Islet precursor cell (in vitro differentiated cells): ENCODE results near the gene NSUN3.
"Not testable (repeated sequence)": the region's sequence is repeated elsewhere in the genome, so short reads cannot be mapped to it uniquely, and the experiment has no call there.

Source experiments
- DNase-seq: peaks from one replicate; pipeline ENCODE4 v3.0.0-alpha.2; 2018

The NSUN3 gene

DNA sequence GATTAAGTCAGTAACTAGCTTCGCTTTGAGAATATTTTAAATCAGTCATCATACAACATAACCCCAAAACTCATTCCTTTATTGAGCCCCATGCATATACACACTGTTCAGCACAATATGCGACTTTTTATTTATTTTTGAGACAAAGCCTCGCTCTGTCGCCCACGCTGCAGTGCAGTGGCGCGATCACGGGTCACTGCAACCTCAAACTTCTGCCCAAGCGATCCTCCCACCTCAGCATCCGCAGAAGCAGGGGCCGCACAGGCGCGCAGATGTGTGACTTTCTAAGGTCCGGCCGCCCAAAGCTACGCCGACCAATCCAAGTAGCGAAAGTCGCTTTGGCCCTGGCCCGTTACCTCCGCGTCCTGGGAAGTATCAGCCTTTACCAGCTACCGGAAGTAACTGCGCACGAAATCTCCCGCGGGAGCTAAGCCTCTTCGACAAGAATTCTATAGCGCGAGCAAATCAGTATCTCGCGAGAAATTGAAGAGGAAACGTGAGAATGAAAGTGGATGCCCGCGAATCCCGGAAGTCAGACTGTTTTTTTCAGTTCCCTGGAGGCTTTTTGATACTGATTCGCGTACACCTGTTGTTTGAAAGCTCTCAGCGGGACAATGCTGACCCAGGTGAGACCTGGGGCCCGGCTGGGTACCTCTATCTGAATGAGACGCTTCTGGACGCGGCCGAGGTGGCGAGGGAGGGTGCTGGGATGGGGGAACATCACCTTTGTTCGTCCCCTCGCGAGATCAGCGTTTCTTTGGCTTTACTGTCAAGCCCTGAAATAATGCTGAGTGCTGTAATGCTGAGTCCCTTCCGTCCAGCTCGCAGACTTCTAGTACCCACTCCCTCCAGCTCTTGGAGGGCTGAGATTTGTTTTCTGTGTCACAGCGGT is at the start of gene NSUN3, which contains the start of gene DHFR2:
Gene NSUN3 (plus strand): TSS at position 549 of the 892 bp plus-strand sequence. CDS start 66 bp downstream, at position 615.
Gene DHFR2 (minus strand): TSS at position 404 of the 892 bp plus-strand sequence. CDS start 1,405 bp downstream, outside the sequence.
- DNase-seq, result peak; percentile 98

DNA sequence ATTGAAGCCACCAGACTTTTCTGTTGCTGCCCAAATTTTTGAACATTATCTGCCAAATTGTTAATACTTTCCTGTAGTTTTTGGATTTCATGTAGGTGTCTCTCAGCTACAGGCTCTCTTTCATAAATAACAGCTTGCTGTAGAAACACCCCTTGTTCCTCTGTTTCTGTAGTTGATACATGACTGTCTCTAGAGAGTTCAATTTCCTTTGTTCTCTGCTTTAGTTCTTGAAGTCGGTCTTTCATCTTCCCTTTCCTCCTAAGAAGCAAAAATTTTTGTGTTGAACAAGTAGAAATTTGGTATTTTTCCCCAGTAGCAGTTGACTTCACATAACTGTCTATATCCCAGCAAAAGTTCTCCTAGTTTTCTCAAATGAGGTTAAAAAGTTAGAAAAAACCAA is 47.8 kb upstream of the NSUN3 start:
- DNase-seq, result no peak

DNA sequence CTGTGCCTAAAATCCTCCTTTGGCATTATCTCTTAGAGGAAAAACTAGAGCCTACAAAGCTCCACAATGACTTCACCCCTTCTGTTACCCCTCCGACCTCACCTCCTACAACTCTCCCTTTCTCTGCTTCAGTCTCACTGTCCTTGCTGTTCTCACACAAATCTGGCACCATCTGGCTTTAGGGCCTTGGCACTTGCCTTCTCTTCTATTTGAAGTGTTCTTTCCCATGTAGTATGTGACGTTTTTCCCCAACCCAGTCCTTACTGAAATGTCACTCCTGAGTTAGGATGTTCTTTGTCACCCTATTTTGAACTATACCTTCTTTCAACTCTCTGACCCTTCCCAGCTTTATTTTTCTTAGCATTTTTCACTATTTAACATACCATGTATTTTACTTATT is 43.2 kb upstream of the NSUN3 start:
- DNase-seq, result no peak

DNA sequence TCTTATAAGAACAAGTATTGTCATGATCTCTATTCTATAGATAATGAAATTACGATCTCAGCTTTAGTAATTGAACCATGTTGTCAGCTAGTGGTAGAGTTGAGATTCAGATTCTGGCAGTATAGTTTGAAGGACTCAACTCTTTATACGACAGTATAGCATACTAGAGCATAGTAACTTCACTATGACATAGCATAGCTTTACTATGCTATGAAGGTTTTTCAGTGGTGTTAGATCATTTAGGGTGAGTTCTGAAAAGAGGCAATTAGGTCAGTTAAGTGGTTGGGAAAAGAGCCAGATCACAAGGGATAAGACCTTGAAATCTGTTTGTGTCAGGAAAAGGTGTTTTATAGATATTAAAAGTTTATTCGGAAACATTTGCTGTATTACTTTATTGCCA is 42.6 kb upstream of the NSUN3 start:
- DNase-seq, result no peak

DNA sequence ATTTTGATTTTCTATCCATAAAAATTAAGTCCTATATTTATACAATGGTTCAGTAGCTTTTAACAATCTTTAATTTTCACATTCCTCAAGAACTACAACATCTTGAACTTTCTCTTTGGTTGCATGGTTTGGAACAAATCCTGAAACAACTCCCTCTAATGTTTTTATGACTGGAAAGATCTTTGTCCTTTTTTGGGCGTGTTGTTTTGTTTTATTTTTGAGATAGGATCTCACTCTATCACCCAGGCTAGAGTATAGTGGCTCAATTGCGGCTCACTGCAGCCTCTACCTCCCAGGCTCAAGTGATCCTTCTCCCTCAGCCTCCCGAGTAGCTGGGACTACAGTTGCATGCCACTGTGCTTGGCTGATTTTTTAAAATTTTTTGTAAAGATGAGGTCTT is 38.5 kb upstream of the NSUN3 start:
- DNase-seq, result no peak

DNA sequence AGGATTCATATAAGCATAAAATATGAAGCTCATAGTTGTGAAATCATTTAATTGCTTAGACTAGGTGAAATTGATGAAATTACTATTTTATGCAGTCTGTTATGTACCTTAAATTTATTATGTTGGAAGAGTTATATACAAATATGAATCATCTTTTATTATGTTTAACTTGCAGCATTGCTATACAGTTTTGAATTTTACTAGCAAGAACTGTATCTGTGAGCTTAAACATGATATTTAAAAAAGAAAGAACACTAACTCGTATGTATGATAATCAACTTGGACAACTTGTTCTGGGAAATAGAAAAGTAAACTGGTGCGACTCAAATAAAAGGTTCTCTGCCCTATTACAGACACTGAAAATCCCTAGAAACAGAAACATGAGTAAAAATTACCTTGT is 36.2 kb upstream of the NSUN3 start:
- DNase-seq, result no peak

DNA sequence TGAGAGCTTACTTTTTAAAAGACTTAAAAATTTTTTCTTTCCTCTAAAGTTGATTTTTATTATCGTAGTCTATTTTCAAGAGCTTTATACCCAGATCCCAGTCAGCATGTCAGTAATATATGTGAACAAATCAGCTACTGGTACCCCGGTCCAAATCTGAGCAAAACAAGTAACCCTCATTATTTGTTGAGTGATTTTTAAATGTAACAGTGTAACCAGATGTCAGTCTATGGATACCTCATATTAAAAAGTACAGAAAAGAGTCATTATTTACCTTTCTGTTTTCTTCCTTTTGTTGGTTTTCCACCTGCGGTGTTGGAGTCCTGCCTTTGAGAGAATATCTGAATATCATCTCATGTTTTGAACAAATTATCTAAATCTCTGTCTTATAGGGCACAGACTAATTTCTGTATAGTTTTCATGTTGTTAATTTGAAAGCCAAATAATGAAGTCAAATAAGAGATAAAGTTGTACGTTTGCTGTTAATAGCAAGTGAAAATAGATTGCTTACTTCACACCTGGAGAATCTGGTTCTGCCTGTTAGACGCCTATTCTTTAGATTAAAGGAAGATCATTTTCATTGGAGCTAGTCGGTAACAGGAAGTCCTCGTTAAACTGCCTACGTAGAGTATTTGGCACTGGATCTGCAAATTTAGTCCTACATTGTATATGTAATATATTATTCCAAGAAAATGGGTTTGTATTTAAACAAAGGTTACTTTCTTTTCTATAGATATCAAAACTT is 34.6 kb upstream of the NSUN3 start, which contains the start of gene STX19:
Gene STX19 (minus strand): TSS at position 505 of the 745 bp plus-strand sequence. CDS start 13,328 bp downstream, outside the sequence.
- no peak for DNase-seq

DNA sequence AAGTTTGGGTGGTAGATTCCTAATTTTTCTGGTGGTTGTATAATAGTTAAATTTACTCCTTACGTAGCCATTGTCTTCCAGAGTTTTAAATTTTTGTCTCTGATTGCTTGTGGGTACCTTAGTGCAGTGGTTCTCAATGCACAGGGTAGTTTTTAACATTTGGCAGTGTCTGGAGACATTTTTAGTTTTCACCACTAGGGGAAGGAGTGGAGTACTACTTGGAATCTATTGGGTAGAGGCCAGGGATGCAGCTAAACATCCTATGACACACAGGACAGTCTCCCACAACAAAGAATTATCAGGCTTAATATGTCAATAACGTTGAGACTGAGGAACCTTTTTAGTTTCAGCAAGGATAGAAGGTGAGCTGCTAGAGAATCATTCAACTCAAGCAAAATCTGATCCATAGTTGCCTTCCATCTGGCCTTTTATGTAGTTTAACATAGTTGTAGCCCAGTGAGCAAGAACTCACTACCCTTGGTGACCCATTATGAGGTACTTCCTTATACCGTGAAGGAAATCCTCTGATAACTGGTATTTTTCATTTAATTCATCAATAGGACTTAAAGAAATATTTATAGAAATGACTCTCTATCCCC is 25.9 kb upstream of the NSUN3 start:
- no peak for DNase-seq

DNA sequence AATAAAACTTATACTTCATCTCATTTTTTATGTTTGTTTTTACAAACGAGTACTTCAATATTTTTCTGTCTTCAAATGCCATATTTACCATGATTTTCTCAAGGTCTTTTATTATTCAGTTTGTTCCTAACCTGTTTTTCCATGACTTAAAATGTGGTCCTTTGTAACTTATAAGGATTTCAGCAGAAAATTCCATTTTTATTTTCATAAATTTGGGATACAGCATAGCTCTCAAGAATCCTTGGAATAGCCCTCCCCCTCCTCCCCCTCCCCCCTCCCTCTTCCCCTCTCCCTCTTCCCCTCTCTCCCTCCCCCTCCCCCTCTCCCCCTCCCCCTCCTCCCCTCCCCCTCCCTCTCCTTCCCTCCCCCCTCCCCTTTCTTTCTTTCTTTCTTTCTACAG is 19.6 kb upstream of the NSUN3 start:
- no peak for DNase-seq

DNA sequence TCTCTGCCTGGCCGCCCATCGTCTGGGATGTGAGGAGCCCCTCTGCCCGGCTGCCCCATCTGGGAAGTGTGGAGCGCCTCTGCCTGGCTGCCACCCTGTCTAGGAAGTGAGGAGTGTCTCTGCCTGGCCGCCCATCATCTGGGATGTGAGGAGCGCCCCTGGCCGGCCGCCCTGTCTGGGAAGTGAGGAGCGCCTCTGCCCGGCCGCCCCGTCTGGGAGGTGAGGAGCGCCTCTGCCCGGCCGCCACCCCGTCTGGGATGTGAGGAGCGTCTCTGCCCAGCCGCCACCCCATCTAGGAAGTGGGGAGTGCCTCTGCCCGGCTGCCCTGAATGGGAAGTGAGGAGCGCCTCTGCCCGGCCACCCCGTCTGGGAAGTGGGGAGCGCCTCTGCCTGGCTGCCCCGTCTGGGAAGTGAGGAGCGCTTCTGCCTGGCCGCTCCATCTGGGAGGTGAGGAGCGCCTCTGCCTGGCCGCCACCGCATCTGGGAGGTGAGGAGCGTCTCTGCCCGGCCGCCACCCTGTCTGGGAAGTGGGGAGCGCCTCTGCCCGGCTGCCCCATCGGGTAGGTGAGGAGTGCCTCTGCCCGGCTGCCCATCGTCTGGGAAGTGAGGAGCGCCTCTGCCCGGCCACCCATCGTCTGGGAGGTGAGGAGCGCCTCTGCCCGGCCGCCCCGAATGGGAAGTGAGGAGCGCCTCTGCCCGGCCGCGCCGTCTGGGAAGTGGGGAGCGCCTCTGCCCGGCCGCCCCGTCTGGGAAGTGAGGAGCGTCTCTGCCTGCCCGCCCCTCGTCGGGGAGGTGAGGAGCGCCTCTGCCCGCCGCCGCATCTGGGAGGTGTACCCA is 18.5 kb upstream of the NSUN3 start:
- not testable (repeated sequence) for DNase-seq

DNA sequence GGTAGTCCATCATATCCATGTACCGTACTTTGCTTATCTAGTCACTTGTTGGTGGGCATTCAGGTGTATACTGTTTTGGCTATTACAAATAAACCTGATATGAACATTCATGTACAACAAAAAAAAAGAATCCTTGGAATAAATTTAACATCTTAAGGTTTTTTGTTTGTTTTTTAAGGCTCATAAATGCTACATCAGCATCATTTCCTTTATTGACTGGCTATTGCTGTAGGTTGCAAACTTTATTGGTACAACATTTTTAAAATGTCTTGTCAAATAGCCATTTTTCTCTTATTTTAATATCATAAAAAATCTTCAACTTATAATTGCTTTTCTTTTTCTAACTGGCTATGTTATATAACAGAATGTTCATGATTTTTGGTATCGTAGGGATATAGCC is 16.3 kb upstream of the NSUN3 start:
- no peak for DNase-seq

DNA sequence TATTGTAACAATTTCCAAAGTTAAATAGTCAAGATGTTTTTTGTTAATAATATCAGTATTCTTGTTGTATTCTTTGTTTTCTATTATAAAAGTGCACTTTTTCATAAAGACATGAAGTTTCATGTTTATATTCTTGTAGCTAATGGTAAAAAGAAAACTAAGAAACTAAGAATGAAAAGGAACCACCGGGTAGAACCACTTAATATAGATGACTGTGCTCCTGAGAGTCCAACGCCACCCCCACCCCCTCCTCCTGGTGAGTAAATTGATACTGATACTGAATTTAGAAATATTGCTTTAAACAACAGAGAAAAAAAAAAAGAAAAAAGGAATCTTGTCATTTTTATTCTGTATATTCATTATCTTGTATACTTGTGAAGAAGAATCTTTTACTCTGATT is 13.6 kb upstream of the NSUN3 start:
- DNase-seq, result no peak

DNA sequence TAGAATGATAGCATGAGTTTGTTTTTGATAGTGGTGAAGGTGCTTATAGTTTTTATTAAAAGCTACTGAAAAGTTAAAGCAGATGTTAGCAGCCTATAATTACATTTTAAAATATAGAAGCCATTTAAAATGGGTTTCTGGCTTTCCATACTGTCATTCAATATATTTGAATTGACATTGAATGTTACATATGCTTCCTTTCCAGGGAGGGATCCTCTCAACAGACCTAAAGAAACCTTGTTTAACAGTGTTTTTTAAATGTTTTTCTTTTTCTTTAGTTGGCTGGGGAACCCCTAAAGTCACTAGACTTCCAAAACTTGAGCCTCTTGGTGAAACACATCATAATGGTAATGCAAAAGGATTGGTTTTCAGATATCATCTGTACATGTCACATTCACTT is 12.3 kb upstream of the NSUN3 start:
- DNase-seq, result no peak

DNA sequence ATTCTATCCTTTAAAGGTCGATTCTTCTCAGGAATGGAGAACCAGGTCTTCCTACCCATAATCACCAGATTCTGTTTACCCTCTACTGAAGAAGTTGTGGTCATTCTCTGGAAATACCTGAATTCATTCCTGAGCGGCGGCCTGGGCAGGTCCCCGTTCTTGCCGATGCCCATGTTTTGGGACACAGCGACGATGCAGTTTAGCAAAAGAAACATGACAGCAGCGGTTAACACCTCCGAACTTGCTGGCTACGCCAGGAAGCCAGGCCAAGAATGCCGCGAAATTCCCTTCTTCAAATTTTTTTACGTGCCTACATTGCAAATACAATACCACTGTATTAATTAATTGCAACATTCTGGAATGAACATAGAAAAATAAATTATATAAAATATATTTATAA is 1.6 kb upstream of the NSUN3 start:
- no peak for DNase-seq

DNA sequence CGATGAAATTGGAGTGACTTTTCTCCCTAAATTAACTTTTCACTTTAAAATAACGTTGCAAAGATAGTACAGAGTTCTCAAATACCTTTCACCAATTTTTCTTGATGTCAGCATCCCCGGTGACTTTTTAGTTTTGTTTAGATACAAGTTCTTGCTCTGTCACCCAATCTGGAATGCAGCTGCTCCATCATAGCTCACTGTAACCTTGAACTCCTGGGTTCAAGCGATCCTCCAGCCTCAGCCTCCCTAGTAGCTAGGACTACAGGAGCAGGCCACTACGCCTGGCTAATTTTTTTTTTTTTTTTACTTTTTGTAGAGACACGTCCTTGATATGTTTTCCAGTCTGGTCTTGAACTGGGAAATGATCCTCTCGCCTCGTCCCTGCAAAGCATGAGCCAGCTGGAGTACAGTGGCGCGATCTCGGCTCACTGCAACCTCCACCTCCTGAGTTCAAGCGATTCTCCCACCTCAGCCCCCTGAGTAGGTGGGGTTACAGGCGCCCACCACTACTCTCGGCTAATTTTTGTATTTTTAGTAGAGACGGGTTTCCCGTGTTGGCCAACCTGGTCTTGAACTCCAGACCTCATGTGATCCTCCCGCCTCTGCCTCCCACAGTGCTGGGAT is 747 bp downstream of the NSUN3 start:
- no peak for DNase-seq

DNA sequence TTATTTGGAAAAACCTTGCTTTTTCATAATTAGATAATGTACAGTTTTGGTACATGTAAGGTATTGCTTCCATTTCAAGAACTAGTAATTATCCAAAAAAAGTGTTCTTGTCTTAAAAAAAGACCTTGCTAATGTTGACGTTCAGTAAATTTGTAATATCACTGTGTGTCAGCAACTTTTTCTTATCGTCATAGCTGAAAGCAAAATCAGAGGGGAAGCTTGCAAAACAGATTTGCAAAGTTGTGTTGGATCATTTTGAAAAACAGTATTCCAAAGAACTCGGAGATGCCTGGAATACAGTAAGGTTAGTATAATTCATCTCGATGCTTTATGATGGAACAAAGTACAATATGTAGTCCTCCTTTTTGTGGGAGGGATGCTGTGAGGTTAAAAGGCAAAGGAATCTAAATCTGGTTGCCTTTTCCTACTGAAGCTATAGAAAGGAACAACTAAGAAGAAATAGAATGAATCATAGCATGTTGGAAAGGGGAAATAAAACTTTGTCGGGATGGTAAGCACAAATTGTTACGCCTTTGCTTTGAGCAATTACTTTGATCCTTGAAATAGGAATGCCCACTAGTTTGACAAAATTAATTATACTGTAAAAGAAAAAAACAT is 1.5 kb downstream of the NSUN3 start:
- no peak for DNase-seq

DNA sequence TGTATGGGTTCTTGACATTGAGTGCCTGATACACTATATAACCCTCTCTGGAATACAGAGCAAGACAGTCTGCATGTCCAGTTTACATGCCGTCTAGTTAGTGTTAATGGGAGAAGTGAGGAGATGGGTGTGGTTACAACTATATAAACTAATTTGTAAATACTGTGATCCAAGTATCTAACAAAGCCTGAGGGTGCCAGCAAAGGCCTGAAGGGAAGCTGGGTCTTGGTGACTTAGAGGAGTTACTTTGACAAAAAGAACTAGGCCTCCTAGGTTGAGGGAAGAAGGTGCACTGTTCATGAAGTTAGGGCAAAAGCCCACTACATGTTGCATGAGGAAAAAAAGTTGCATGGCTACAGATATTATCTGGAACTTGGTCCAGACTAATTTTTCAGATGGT is 2.3 kb downstream of the NSUN3 start:
- DNase-seq, result no peak

DNA sequence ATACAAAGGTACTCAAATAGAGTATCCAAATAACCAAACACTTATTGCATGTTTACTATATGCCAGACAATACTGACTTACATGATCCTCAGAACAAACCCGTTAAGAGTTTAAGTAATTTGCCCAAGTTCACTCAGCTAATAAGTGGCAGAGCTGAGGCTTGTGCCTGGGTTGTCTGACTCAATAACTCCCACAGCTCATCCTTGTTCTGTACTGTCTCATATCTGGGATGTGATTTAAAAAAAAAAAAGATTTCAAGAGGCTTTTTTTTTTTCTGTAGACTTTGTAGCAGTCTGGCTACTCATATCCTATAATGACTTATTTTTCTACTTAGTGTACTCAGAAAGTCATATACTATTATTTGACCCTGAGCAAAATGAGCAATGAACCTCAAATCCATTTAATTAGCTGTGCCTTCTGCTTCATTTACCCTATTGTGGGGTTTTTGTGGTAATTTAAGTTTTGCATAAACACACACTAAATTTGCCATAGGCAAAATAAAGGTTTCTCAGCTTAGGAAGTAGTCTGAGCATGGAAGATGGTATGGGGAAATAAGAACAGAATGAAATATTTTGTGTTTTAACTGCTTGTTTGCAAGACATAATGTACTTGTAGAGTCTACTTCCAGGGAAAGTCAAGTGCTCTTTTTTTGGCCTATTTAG is 3.1 kb downstream of the NSUN3 start:
- no peak for DNase-seq

DNA sequence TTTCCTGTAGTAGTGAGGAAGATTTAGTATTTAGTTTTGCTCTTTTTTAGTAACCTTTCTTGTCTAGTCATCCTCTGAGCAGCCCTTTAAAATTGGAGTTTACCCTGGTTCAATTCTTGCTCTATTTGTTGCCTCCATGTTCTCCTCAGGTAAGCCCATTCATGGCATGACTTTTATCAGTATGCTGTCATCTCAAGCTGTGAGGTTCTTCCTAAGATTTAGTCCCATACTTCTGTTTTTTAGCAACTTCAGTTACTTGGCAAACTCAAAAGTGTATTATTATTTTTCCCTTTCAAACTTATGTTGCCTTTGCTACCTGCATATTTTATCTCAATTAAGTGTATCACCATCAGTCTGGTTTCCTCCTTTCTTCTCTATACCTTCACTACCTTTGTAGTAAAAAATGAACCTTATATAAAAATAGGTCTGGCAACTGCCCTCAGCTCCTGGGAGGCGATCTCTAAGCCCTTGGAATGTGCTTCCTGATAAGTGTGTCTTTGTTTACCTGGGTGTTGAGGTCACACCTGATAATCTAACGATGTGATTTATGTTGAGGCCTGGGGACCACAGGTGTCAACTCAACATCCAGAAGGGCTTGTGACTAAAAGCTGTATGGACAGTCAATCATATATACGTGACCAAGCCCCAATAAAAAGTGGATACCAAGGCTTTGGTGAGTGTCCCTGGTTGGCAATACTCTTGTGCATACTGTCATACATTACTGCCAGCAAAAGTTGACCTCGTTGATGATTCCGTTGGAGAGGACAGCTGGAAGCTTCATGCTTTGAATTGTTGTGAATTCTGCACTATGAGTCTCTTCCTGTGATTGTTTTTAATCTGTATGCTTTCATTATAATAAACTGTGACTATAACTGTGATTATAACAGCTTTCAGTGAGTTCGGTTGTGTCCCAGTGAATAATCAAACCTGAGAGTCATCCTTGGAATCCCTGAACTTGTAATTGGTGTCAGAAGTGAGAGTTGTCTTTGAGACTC is 3.9 kb downstream of the NSUN3 start:
- no peak for DNase-seq
